Germinal center (tissue), 1 donor: ENCODE results near the gene GRIP1.

Source experiments
- DNase-seq: peaks from one replicate; pipeline ENCODE4 v3.0.0; 2012; ENCODE audit warnings: mixed read lengths, low spot score

The GRIP1 gene

GRCh38 chr12:66447643-66448042, 231.2 kb downstream of the GRIP1 start:
- no peak for DNase-seq

GRCh38 chr12:66446276-66446675, 232.6 kb downstream of the GRIP1 start:
- DNase-seq: peak; percentile 26

GRCh38 chr12:66441905-66442559, 236.8 kb downstream of the GRIP1 start:
- DNase-seq: no peak

- DNase-seq: no peak
Measured at GRCh38 chr12:66438601-66439000, 240.3 kb downstream of the GRIP1 start.

- no peak for DNase-seq
Measured at GRCh38 chr12:66430106-66430505, 248.8 kb downstream of the GRIP1 start.

- no peak for DNase-seq
Measured at GRCh38 chr12:66428870-66429269, 250.0 kb downstream of the GRIP1 start.

GRCh38 chr12:66428261-66428660, 250.6 kb downstream of the GRIP1 start:
- DNase-seq: no peak

GRCh38 chr12:66426696-66427095, 252.2 kb downstream of the GRIP1 start:
- no peak for DNase-seq

GRCh38 chr12:66423266-66423665, 255.6 kb downstream of the GRIP1 start:
- DNase-seq: no peak

- DNase-seq: no peak
Measured at GRCh38 chr12:66418908-66419307, 260.0 kb downstream of the GRIP1 start.

- DNase-seq: no peak
Measured at GRCh38 chr12:66417217-66417616, 261.7 kb downstream of the GRIP1 start.

GRCh38 chr12:66409195-66409871, 269.5 kb downstream of the GRIP1 start:
- no peak for DNase-seq

GRCh38 chr12:66405395-66405794, 273.5 kb downstream of the GRIP1 start:
- DNase-seq: no peak

GRCh38 chr12:66403746-66404145, 275.1 kb downstream of the GRIP1 start:
- no peak for DNase-seq

- DNase-seq: no peak
Measured at GRCh38 chr12:66399911-66400306, 279.0 kb downstream of the GRIP1 start.

- no peak for DNase-seq
Measured at GRCh38 chr12:66398931-66399910, 279.7 kb downstream of the GRIP1 start.

- DNase-seq: no peak
Measured at GRCh38 chr12:66397574-66398290, 281.1 kb downstream of the GRIP1 start.

GRCh38 chr12:66393890-66394289, 285.0 kb downstream of the GRIP1 start:
- no peak for DNase-seq

- no peak for DNase-seq
Measured at GRCh38 chr12:66392266-66392915, 286.5 kb downstream of the GRIP1 start.

GRCh38 chr12:66388517-66388916, 290.4 kb downstream of the GRIP1 start:
- no peak for DNase-seq

- DNase-seq: no peak
Measured at GRCh38 chr12:66387117-66387516, 291.8 kb downstream of the GRIP1 start.
